Ovary (tissue), 9 donors: ENCODE data around the gene KCNK17. TPM values are rescaled to one million over a fixed set of nuclear protein-coding genes. Genes with fewer than 3 reads are reported as not detected.

Experiments
- DNase-seq, 5 donors: peaks; one replicate each; pipeline ENCODE4 v3.0.0-alpha.2; 2019 to 2020
- H3K27ac ChIP-seq, 2 donors: fragments of 200-600 bp; one replicate each; pipeline versions ENCODE4 v1.5.1 to v1.8.0; 2019 to 2022
- H3K27me3 ChIP-seq: fragments of 200-600 bp; one replicate; pipeline ENCODE4 v1.8.0; 2022
- H3K36me3 ChIP-seq: fragments of 200-600 bp; sonication (generic); one replicate; pipeline ENCODE4 v1.5.1; 2019
- H3K4me1 ChIP-seq: one replicate; pipeline ENCODE4 v1.8.1; 2013; ENCODE audit warnings: mild to moderate bottlenecking, moderate library complexity; ENCODE audit not compliant: insufficient read depth
- H3K4me3 ChIP-seq: fragments of 200-600 bp; sonication (generic); one replicate; pipeline ENCODE4 v1.5.1; 2017
- H3K9me3 ChIP-seq, 2 donors: fragments of 200-600 bp in 1 of 2; sonication (generic) in 1 of 2; one replicate each; pipeline versions ENCODE4 v1.5.1 to v1.8.1; 2013 to 2019; ENCODE audit warnings: mild to moderate bottlenecking in 1 of 2, moderate library complexity in 1 of 2
- CTCF ChIP-seq, 3 donors: fragments of 450-650 bp in 2 of 3; fragments of 200-600 bp in 1 of 3; IDR thresholded peaks; one replicate each; pipeline versions ENCODE4 v1.5.1 to v1.8.0; 2016 to 2022; ENCODE audit warnings: antibody characterized with exemption in 3 of 3, mild to moderate bottlenecking in 1 of 3
- EP300 ChIP-seq: sonication (generic); formaldehyde crosslinking; IDR thresholded peaks from one replicate; pipeline ENCODE4 v1.6.1; 2017; ENCODE audit warnings: antibody characterized with exemption
- POLR2A ChIP-seq: fragments of 450-650 bp; IDR thresholded peaks from one replicate; pipeline ENCODE4 v1.6.1; 2017; ENCODE audit warnings: antibody characterized with exemption, mild to moderate bottlenecking, moderate library complexity
- WGBS, 3 donors: extraction: QIAGEN DNeasy Blood & Tissue Kit in 1 of 3; methylation state at CpG; one replicate each; pipeline versions ENCODE4 v1.1.5 to v1.1.7; 2013 to 2017; 5-methylcytosine and 5-hydroxymethylcytosine counted together
- intact Hi-C, 4 donors: fragments of 100-400 bp; cut with DNase I; formaldehyde crosslinking; loops; one replicate each; pipeline versions ENCODE4 v1.11.0 to v1.15.1; 2022 to 2023
- polyA plus RNA-seq, 2 donors: library from polyadenylated mRNA; stranded (reverse); fragments of 200-250 nt in 1 of 2; fragments of 350-450 nt in 1 of 2; fragmentation: Illumina TruSeq in 1 of 2; extraction: RNeasy Lipid Tissue Mini Kit (QIAGEN cat#74804) in 1 of 2; gene quantifications; one replicate each; pipeline ENCODE4 v1.2.3, GENCODE V29; 2013 to 2014
- total RNA-seq, 7 donors: library from RNA; depleted of rRNA in 2 of 7; stranded (reverse); fragments of >200 nt in 2 of 7; fragmentation: NEBNext Ultra II Directional in 3 of 7; extraction: Animal tissue kit (Norgen Biotek cat#: 25700) in 3 of 7; gene quantifications; one replicate each; pipeline versions ENCODE4 v1.1.0 to v1.2.4, GENCODE V29; 2016 to 2023
- donor health status: DM: no; HTN: no; CAD: no; lungs with moderate emphysema.
- donor health status: DM: no; HTN: no; CAD: no.
- donor health status: Bipolar disorder and iron deficiency.
- donor health status: DM: yes; HTN: yes; CAD: no.
- donor health status: DM: no; HTN: no; CAD: no.
- donor health status: DM: yes; HTN: yes; CAD: no.

Gene KCNK17
- total and polyA plus RNA-seq, 9 donors, result 0.08 to 1.0 (median 0.35) TPM; not detected in 5

GRCh38 chr6:39254999-39255535 lies 59.2 kb downstream of the KCNK17 start:
- no peak overlapping the region for H3K27ac ChIP-seq
- DNase-seq, result no peak
- H3K9me3 ChIP-seq, result peaks cover 0 to 2% of the 10 kb centered on the region in 2 donors
- H3K4me1 ChIP-seq, result no peaks in the 10 kb centered on the region
- WGBS, 3 donors, result 88 to 94% (median 93%) methylated on average over 4 of the region's 4 CpGs
- no peaks in the 10 kb centered on the region for H3K27me3 ChIP-seq
- intact Hi-C loops, result no loop called here
- no peak overlapping the region for H3K4me3 ChIP-seq
- H3K36me3 ChIP-seq, result no peaks in the 10 kb centered on the region
- TF ChIP-seq EP300, result no peak
- TF ChIP-seq POLR2A, result no peak
- no peak for TF ChIP-seq CTCF (IDR thresholded peaks at IDR 0.05)

GRCh38 chr6:39251406-39251805 lies 62.8 kb downstream of the KCNK17 start:
- WGBS, 3 donors, result 8 to 16% (median 9%) methylated on average over 8 of the region's 8 CpGs
- no peak for DNase-seq
- intact Hi-C loops, result no loop called here
- no peaks in the 10 kb centered on the region for H3K27me3 ChIP-seq
- peaks cover 2% of the 10 kb centered on the region for H3K4me1 ChIP-seq
- no peak overlapping the region for H3K27ac ChIP-seq
- no peak overlapping the region for H3K4me3 ChIP-seq
- H3K9me3 ChIP-seq, result peaks cover 0 to 2% of the 10 kb centered on the region in 2 donors
- TF ChIP-seq POLR2A, result no peak
- no peak for TF ChIP-seq CTCF (IDR thresholded peaks at IDR 0.05)
- TF ChIP-seq EP300, result no peak
- no peaks in the 10 kb centered on the region for H3K36me3 ChIP-seq

- no peak overlapping the region for H3K4me3 ChIP-seq
- no peaks in the 10 kb centered on the region for H3K27me3 ChIP-seq
- peaks cover 2% of the 10 kb centered on the region for H3K4me1 ChIP-seq
- no peak for DNase-seq
- intact Hi-C loops, result no loop called here
- no peak for TF ChIP-seq CTCF (IDR thresholded peaks at IDR 0.05)
- TF ChIP-seq POLR2A, result no peak
- no peak for TF ChIP-seq EP300
- H3K27ac ChIP-seq, result no peak overlapping the region
- peaks cover 0 to 2% of the 10 kb centered on the region in 2 donors for H3K9me3 ChIP-seq
- H3K36me3 ChIP-seq, result no peaks in the 10 kb centered on the region
These were observed 63.7 kb downstream of the KCNK17 start for GRCh38 chr6:39250507-39250906.

GRCh38 chr6:39249278-39249677 lies 64.9 kb downstream of the KCNK17 start:
- no peak overlapping the region for H3K27ac ChIP-seq
- no peak for DNase-seq
- H3K36me3 ChIP-seq, result no peaks in the 10 kb centered on the region
- H3K4me3 ChIP-seq, result no peak overlapping the region
- H3K4me1 ChIP-seq, result peaks cover 2% of the 10 kb centered on the region
- intact Hi-C loops, result no loop called here
- 97 to 100% (median 100%) methylated on average over 1 of the region's 1 CpG for WGBS, 3 donors
- TF ChIP-seq EP300 (no peak), CTCF (IDR thresholded peaks at IDR 0.05) (no peak), POLR2A (no peak)
- no peaks in the 10 kb centered on the region for H3K27me3 ChIP-seq
- peaks cover 0 to 2% of the 10 kb centered on the region in 2 donors for H3K9me3 ChIP-seq

Other genes starting within 250 kb of the KCNK17 start
- 10 to 100 TPM; 11.7 to 17.7 (median 15.9) TPM for gene SAYSD1, start 199.2 kb downstream of the KCNK17 start, total RNA-seq
- 10 to 100 TPM; 11.4 to 14.1 TPM for gene SAYSD1, start 199.2 kb downstream of the KCNK17 start, polyA plus RNA-seq
- 1 to 10 TPM; 5.6 to 9.8 (median 7.9) TPM for gene KCNK5, start 84.9 kb downstream of the KCNK17 start, total RNA-seq
- 10 to 100 TPM in 1 of 2 donors, 1 to 10 TPM in 1; 1.9 to 15.2 TPM for gene KCNK5, start 84.9 kb downstream of the KCNK17 start, polyA plus RNA-seq
- not detected for gene KCNK16, start 8.3 kb upstream of the KCNK17 start, total RNA-seq
- gene KCNK16, start 8.3 kb upstream of the KCNK17 start, polyA plus RNA-seq, result not detected